ENCODE results near the gene ACACB.

DNA sequence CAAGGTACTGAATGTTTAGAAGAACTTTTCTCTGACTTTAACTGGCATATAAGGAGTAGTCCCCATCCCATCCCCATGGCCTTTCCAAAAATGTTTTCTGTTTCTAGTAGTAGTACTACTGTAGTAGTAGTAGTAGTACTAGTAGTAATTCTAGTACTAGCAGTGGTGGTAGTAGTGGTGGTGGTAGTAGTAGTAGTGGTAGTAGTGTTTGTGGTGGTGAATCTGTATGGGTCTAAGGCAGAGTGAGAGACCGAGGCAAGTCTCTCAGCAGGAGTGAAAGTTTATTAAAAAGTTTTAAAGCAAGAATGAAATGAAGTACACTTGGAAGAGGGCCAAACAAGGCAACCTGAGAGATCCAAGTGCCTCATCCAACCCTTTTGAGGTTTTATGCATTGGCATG lies 134.1 kb downstream of the ACACB start:
- TF ChIP-seq POLR2A (IDR thresholded peaks at IDR 0.05) (no peak), EP300 (IDR thresholded peaks at IDR 0.05) (no peak), POLR2AphosphoS5 (IDR thresholded peaks at IDR 0.05) (no peak)
- TF ChIP-seq, protein P1, sequence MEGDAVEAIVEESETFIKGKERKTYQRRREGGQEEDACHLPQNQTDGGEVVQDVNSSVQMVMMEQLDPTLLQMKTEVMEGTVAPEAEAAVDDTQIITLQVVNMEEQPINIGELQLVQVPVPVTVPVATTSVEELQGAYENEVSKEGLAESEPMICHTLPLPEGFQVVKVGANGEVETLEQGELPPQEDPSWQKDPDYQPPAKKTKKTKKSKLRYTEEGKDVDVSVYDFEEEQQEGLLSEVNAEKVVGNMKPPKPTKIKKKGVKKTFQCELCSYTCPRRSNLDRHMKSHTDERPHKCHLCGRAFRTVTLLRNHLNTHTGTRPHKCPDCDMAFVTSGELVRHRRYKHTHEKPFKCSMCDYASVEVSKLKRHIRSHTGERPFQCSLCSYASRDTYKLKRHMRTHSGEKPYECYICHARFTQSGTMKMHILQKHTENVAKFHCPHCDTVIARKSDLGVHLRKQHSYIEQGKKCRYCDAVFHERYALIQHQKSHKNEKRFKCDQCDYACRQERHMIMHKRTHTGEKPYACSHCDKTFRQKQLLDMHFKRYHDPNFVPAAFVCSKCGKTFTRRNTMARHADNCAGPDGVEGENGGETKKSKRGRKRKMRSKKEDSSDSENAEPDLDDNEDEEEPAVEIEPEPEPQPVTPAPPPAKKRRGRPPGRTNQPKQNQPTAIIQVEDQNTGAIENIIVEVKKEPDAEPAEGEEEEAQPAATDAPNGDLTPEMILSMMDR (IDR thresholded peaks at IDR 0.05), result no peak
